GM12892 (cell line): ENCODE measurements around the gene CDH1.

Source experiments
- POLR2AphosphoS5 ChIP-seq: IDR thresholded peaks from 2 replicates; pipeline ENCODE4 v1.6.1; 2011; ENCODE audit warnings: low read depth, low read length, control low read depth
- TAF1 ChIP-seq: IDR thresholded peaks from 2 replicates; pipeline ENCODE4 v1.6.1; 2011; ENCODE audit warnings: low read depth, mild to moderate bottlenecking, control low read depth, low read length, borderline replicate concordance

- TF ChIP-seq POLR2AphosphoS5 (no peak), TAF1 (no peak)
Measured at GRCh38 chr16:68851601-68852000, 114.5 kb downstream of the CDH1 start.
